Neural progenitor cell (in vitro differentiated cells): Measurements from ENCODE around the gene ATP10A. TPM values are rescaled to one million over a fixed set of nuclear protein-coding genes. Genes with fewer than 3 reads are reported as not detected.

Experiments used
- DNase-seq: peaks from one replicate; pipeline ENCODE4 v3.0.0-alpha.2; 2016; ENCODE audit warnings: low spot score
- H2AFZ ChIP-seq: fragments of 200-600 bp; sonication (generic); replicated peaks from 2 replicates; pipeline ENCODE4 v1.6.1; 2016; ENCODE audit warnings: antibody characterized with exemption
- H3F3A ChIP-seq: fragments of 200-600 bp; sonication (generic); 2 replicates; pipeline ENCODE4 v1.6.1; 2016; ENCODE audit warnings: antibody characterized with exemption, low read depth
- H3K27ac ChIP-seq: fragments of 200-600 bp; sonication (generic); 2 replicates; pipeline ENCODE4 v1.5.1; 2016; ENCODE audit warnings: mild to moderate bottlenecking
- H3K27me3 ChIP-seq: fragments of 200-600 bp; sonication (generic); 2 replicates; pipeline ENCODE4 v1.6.1; 2016; ENCODE audit warnings: mild to moderate bottlenecking, moderate library complexity
- H3K36me3 ChIP-seq: fragments of 200-600 bp; sonication (generic); 2 replicates; pipeline ENCODE4 v1.5.1; 2016
- H3K4me1 ChIP-seq: fragments of 200-600 bp; sonication (generic); 2 replicates; pipeline ENCODE4 v1.6.1; 2016; ENCODE audit warnings: mixed run types
- H3K4me2 ChIP-seq: fragments of 200-600 bp; sonication (generic); 2 replicates; pipeline ENCODE4 v1.6.1; 2016
- H3K4me3 ChIP-seq: fragments of 200-600 bp; sonication (generic); 2 replicates; pipeline ENCODE4 v1.5.1; 2016
- H3K79me2 ChIP-seq: fragments of 200-600 bp; sonication (generic); 2 replicates; pipeline ENCODE4 v1.6.1; 2016; ENCODE audit warnings: low read depth
- H3K9ac ChIP-seq: fragments of 200-600 bp; sonication (generic); 2 replicates; pipeline ENCODE4 v1.6.1; 2016
- H3K9me3 ChIP-seq: fragments of 200-600 bp; sonication (generic); 2 replicates; pipeline ENCODE4 v1.5.1; 2016; ENCODE audit warnings: low read depth
- H4K20me1 ChIP-seq: fragments of 200-600 bp; sonication (generic); 2 replicates; pipeline ENCODE4 v1.6.1; 2016; ENCODE audit warnings: low read depth
- H3K27ac Mint-ChIP-seq: 3 replicates; pipeline ENCODE4 v1.8.0; 2021; ENCODE audit warnings: mixed read lengths
- H3K27me3 Mint-ChIP-seq: 2 replicates; pipeline ENCODE4 v1.8.0; 2022; ENCODE audit warnings: low read depth, mild to moderate bottlenecking, inconsistent platforms, moderate library complexity, mixed read lengths; ENCODE audit not compliant: insufficient read depth
- H3K36me3 Mint-ChIP-seq: 3 replicates; pipeline ENCODE4 v1.8.0; 2021; ENCODE audit warnings: mixed read lengths
- H3K4me1 Mint-ChIP-seq: 3 replicates; pipeline ENCODE4 v1.8.0; 2021; ENCODE audit warnings: mixed read lengths
- H3K4me3 Mint-ChIP-seq: 3 replicates; pipeline ENCODE4 v1.8.0; 2021; ENCODE audit warnings: mild to moderate bottlenecking, moderate library complexity, mixed read lengths
- H3K9me3 Mint-ChIP-seq: 3 replicates; pipeline ENCODE4 v1.8.0; 2020; ENCODE audit warnings: mixed read lengths
- CTCF ChIP-seq: fragments of 200-600 bp; sonication (generic); IDR thresholded peaks from 2 replicates; pipeline ENCODE4 v1.5.1; 2017; ENCODE audit warnings: antibody characterized with exemption, mild to moderate bottlenecking
- EZH2 ChIP-seq: fragments of 200-600 bp; sonication (generic); IDR thresholded peaks from 2 replicates; pipeline ENCODE4 v1.6.1; 2017; ENCODE audit warnings: antibody characterized with exemption, mild to moderate bottlenecking, moderate library complexity
- EZH2phosphoT487 ChIP-seq: fragments of 200-600 bp; sonication (generic); IDR thresholded peaks from 2 replicates; pipeline ENCODE4 v1.6.1; 2017; ENCODE audit warnings: antibody characterized with exemption
- total RNA-seq: library from RNA; depleted of rRNA; stranded (reverse); fragments of >200 nt; gene quantifications from 2 replicates; pipeline ENCODE4 v1.2.3, GENCODE V29; 2015; ENCODE audit warnings: low replicate concordance

ATP10A gene
- total RNA-seq, 1 donor from 2014 or later = 0.32 TPM

- H3K9me3 Mint-ChIP-seq = no peaks in the 10 kb centered on the region
- Histone ChIP-seq H2AFZ (no peak overlapping the region), H3K4me3 (no peak overlapping the region), H3K36me3 (no peaks in the 10 kb centered on the region), H3K27ac (no peak overlapping the region), H3K4me1 (no peaks in the 10 kb centered on the region), H3F3A (no peaks in the 10 kb centered on the region), H4K20me1 (no peaks in the 10 kb centered on the region), H3K79me2 (no peaks in the 10 kb centered on the region), H3K9me3 (no peaks in the 10 kb centered on the region), H3K4me2 (no peak overlapping the region), H3K27me3 (no peaks in the 10 kb centered on the region), H3K9ac (no peak overlapping the region)
- no peak overlapping the region for H3K4me3 Mint-ChIP-seq
- DNase-seq = no peak
- peaks cover 7% of the 10 kb centered on the region for H3K27me3 Mint-ChIP-seq
- no peak overlapping the region for H3K27ac Mint-ChIP-seq
- TF ChIP-seq EZH2phosphoT487 (no peak), CTCF (no peak), EZH2 (no peak)
- no peaks in the 10 kb centered on the region for H3K36me3 Mint-ChIP-seq
- peaks cover 9% of the 10 kb centered on the region for H3K4me1 Mint-ChIP-seq
These were observed 37.3 kb upstream of the ATP10A start for GRCh38 chr15:25900431-25900830.

- Histone ChIP-seq H3K27me3 (no peaks in the 10 kb centered on the region), H3K4me2 (no peak overlapping the region), H3K36me3 (no peaks in the 10 kb centered on the region), H3K4me1 (no peaks in the 10 kb centered on the region), H3K4me3 (no peak overlapping the region), H3K27ac (no peak overlapping the region), H3K79me2 (no peaks in the 10 kb centered on the region), H3K9me3 (no peaks in the 10 kb centered on the region), H3F3A (no peaks in the 10 kb centered on the region), H4K20me1 (no peaks in the 10 kb centered on the region), H3K9ac (no peak overlapping the region), H2AFZ (no peak overlapping the region)
- TF ChIP-seq CTCF (no peak), EZH2 (no peak), EZH2phosphoT487 (no peak)
- Mint-ChIP-seq H3K4me3 (no peak overlapping the region), H3K27me3 (peaks cover 7% of the 10 kb centered on the region), H3K27ac (no peak overlapping the region), H3K4me1 (peaks cover 9% of the 10 kb centered on the region), H3K9me3 (no peaks in the 10 kb centered on the region), H3K36me3 (no peaks in the 10 kb centered on the region)
- no peak for DNase-seq
These were observed 36.7 kb upstream of the ATP10A start for GRCh38 chr15:25899870-25900269.

- H2AFZ ChIP-seq = no peak overlapping the region
- no peaks in the 10 kb centered on the region for H3F3A ChIP-seq
- Mint-ChIP-seq H3K4me1 (peaks cover 3% of the 10 kb centered on the region), H3K27ac (no peak overlapping the region), H3K27me3 (peaks cover 3% of the 10 kb centered on the region), H3K9me3 (no peaks in the 10 kb centered on the region), H3K36me3 (no peaks in the 10 kb centered on the region), H3K4me3 (no peak overlapping the region)
- no peak overlapping the region for H3K27ac ChIP-seq
- TF ChIP-seq CTCF = no peak
- no peak for TF ChIP-seq EZH2phosphoT487
- no peak for TF ChIP-seq EZH2
- H3K4me3 ChIP-seq = no peak overlapping the region
- no peak for DNase-seq
- H3K9ac ChIP-seq = no peak overlapping the region
- H4K20me1 ChIP-seq = no peaks in the 10 kb centered on the region
- no peaks in the 10 kb centered on the region for H3K36me3 ChIP-seq
- H3K9me3 ChIP-seq = no peaks in the 10 kb centered on the region
- H3K79me2 ChIP-seq = no peaks in the 10 kb centered on the region
- no peak overlapping the region for H3K4me2 ChIP-seq
- H3K27me3 ChIP-seq = no peaks in the 10 kb centered on the region
- H3K4me1 ChIP-seq = no peaks in the 10 kb centered on the region
These were observed 34.5 kb upstream of the ATP10A start for GRCh38 chr15:25897658-25898057.
